Activated CD8-positive, alpha-beta memory T cell treated with anti-CD3 and anti-CD28 coated beads, Interleukin-2, amount 50 U/mL, for 1 hour (primary cell): ENCODE data around the gene UBE2D3.
"Not testable (repeated sequence)": the region's sequence is repeated elsewhere in the genome, so short reads cannot be mapped to it uniquely, and the experiment has no call there.

Experiments
- DNase-seq: peaks from one replicate; pipeline ENCODE4 v3.0.0-alpha.2; 2020; ENCODE audit errors: extremely low read depth

Gene UBE2D3

GRCh38 chr4:102826890-102827673, at the start of gene UBE2D3:
UBE2D3 (minus strand) TSS chr4:102827551; CDS start chr4:102826508, 1,043 bp downstream.
- peak; percentile 91 for DNase-seq

GRCh38 chr4:102871772-102872171, 44.4 kb upstream of the UBE2D3 start:
- no peak for DNase-seq

DNA sequence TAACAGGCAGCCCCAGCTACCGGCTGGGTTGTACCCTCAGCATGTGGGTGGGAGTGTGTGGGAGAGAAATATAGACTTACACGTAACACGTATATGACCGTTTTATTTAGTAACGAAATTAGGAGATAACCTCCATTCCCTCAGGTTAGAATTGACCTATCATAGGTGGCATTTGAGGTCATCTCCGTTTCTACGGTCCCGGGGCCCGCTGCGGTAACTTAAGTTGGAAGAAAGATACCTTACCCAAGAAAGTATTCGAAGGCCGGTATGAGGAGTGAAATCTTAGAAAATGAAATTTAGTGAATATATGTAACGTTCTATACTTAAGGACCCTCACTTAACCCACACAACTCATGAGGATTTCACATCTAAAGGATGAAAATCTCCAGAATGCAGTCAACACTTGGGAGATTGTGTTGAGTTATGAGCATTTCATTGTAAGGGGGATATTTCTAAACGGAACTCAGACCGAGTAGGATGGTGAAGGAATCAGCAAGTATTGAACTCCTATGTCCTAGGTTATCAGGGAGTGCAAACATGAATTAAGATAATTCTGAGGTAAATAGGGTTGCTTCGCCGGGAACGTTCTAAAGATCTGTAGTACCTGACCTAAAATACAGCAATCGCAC, 42.3 kb upstream of the UBE2D3 start:
- peak; percentile 17 for DNase-seq

DNA sequence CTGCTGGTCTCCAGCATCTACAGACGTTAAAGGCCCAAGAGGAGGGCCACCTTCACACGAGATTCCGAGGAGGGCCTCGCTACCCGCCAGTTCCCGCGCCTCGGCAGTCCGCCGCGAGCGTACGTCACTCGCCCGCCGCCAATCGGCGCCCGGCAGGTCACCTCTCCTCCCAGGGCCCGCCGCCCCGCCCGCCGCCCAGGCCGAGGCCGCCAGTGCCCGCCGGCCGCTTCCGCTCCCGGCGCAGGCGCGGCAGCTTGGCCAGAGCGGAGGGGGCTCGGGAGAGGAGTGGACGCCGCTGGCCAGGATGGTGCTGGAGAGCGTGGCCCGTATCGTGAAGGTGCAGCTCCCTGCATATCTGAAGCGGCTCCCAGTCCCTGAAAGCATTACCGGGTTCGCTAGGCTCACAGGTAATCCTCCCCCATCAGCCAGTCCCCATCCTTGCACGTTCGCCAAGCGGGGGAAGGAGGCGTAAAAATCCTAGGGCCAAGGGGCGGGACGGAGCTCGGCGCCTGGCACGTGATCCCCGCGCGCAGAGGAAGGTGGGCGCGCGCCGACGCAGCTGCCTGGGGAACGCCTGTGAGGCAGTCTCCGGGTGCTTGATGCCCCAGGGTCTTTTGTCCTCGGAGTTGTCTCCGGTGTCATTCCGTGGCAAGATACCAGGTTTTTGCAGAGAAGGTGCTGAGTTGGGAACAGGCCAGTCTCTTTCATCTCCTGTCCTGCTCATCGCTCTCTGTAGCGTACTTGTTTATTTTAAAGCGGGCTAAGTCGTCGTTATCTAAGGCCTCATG, 41.6 kb upstream of the UBE2D3 start, which contains the start of gene CISD2:
Gene CISD2, plus strand, starts transcription at position 212 of the 788 bp plus-strand sequence. Its CDS starts 93 bp downstream, at position 305.
- DNase-seq: peak; percentile 85

DNA sequence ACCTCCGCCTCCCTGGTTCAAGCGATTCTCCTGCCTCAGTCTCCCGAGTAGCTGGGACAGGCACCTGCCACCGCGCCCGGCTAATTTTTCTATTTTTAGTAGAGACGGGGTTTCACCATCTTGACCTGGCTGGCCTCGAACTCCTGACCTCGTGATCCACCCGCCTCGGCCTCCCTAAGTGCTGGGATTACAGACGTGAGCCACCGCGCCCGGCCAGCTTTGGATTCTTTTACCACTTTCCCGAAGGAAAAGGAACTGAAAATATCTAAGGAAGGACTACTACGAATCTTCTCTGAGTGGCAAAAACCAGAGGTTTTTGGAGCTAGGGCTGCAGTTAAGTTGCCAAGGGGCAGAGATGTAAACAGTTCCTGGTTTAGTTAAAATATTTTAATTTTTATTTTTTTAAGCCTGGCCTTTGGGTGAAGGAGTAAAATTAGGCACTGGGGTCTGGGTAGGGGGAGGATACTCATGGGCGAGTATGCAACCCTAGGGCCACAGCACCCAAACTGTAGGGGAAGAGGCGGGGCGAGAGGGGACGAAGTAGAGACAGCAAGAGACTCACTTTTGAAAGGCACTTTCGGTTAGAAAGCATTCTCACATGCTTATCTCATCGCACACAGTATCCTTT, 40.9 kb upstream of the UBE2D3 start:
- no peak for DNase-seq

- no peak for DNase-seq
Observed at GRCh38 chr4:102867278-102868152, 40.2 kb upstream of the UBE2D3 start.

- not testable (repeated sequence) for DNase-seq
Observed at GRCh38 chr4:102865327-102865726, 38.0 kb upstream of the UBE2D3 start.

- no peak for DNase-seq
Observed at GRCh38 chr4:102862747-102863146, 35.4 kb upstream of the UBE2D3 start.

DNA sequence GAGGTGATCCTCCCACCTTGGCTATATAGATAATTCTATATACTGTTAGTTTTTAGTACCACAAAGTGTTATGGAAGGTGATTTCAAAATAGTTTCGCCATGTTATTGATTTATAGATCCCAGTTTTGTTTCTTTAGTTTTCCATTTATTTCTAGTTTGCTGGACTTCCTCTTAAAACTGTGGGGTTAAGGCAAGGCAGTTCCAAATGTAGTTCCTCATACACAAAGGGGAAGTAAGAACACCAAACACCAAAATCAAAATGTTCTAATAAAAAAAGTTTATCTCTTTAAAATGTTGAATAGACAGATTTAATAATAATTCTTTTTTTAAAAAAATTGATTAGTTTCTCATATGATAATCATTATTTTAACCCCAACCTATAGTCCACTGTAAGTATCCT, 34.7 kb upstream of the UBE2D3 start:
- no peak for DNase-seq

GRCh38 chr4:102860611-102861324, 33.4 kb upstream of the UBE2D3 start:
- DNase-seq: no peak

- DNase-seq: no peak
Observed at GRCh38 chr4:102858828-102859464, 31.6 kb upstream of the UBE2D3 start.

- no peak for DNase-seq
Observed at GRCh38 chr4:102850370-102850769, 23.0 kb upstream of the UBE2D3 start.

DNA sequence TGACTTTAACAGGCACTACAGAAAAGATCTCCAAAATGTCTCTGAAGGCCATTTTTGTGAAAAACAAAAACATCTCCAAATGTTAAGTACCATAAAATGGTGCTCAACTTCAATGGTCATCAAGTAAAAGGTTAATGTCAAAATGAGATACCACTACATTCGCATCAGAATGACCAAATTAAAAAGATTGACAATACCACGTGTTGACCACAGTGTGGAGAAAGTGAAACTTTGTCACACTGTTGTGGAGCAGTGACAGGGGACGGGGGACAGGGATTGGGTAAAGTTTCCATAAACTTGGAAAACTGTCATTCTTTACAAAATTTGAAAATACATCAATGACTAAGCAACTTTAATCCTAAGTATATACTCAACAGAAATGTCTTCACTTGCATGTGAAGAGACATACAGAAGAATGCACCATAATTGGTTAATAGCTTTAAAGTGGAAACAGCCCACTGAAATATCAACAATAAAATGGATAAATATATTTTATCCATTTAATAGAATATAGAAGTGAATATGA, 22.3 kb upstream of the UBE2D3 start:
- DNase-seq: no peak

DNA sequence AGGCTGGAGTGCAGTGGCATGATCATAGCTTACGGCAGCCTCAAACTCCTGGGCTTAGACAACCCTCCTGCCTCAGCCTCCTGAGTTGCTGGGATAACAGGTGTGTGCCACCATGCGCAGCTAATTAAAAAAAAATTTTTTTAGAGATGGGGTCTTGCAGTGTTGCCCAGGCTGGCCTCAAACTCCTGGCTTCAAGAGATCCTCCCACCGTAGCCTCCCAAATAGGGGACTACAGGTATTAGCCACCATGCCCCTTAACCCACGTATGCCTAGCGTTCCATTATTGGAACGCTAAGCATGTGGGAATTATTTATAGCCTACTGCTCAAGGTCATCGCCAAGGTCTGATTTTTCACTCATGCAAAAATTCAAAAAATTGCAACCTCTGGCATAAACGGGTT, 20.3 kb upstream of the UBE2D3 start:
- DNase-seq: no peak

DNA sequence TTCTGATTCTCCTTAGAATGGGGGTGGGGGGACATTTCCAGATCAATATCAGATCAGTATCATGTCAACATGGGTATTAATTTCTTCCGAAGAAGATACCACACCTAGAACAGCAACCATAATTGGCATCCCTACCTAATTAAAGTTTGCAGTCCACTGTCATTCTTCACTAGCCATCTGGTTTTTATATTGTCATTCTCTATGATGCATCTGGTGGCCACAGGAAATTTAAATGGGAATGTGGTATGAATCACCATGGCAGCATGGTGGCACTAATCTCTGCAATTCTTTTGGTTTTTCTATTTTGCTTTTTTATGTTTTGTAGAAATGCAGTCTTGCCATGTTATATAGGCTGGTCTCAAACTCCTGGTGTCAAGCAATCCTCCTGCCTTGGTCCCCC, 16.6 kb upstream of the UBE2D3 start:
- no peak for DNase-seq

GRCh38 chr4:102843273-102843672, 15.9 kb upstream of the UBE2D3 start:
- DNase-seq: no peak

- no peak for DNase-seq
Observed at GRCh38 chr4:102842367-102842766, 15.0 kb upstream of the UBE2D3 start.

DNA sequence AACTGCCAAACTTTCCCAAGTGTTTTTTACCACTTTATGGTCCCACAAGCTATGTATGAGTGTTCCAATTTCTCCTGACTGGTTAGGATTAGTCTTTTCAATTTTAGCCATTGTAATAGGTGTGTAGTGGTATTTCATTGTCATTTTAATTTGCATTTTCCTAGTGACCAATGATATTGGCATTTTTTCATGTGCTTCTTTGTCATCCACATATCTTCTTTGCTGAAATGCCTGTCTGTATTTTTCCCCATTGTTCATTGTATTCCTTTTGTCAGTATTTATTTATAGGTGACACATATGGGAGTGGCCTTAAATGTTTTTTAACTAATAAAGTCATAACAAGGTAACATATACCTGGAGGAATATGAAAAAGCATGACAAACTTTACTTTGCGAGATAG, 9.2 kb upstream of the UBE2D3 start:
- DNase-seq: no peak

DNA sequence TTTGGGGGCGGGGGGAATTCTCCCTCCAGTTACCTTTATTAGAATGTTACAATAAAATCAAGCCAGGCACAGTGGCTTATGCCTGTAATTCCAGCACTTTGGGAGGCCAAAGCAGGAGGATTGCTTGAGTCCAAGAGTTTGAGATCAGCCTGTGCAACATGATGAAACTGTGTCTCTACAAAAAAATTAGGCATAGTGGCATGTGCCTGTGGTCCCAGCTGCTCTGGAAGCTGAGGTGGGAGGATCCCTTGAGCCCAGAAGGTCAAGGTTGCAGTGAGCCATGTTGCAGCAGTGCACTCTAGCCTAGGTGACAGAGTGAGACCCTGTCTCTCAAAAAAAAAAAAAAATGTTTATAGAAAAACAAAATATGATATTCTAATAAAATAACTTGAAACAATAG, 5.3 kb upstream of the UBE2D3 start:
- no peak for DNase-seq

DNA sequence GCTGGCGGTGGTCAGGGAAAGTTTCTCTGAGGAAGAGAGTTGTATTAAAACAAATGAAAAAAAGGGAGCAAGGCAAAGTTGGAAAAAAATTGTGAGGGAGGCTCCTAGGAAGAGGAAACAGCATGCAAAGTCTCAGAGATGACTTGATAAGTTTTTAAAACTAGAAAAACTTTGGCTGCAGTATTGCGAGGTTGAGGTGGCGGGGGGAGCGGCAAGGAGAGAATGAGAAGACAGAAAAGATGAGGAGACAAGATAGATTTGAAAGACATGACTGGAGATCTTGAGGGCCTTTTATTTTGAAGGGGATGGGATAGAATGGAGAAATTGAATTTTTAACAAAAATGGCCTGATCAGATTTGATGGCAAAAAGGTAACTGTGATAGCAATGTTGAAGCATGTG, 4.8 kb upstream of the UBE2D3 start:
- no peak for DNase-seq
